Measurements from ENCODE around the gene ZNF423. TPM values are rescaled to one million over a fixed set of nuclear protein-coding genes. Genes with fewer than 3 reads are reported as not detected.

ZNF423 gene
- total RNA-seq, 1 donor from 2014 or later: 10.7 TPM

DNA sequence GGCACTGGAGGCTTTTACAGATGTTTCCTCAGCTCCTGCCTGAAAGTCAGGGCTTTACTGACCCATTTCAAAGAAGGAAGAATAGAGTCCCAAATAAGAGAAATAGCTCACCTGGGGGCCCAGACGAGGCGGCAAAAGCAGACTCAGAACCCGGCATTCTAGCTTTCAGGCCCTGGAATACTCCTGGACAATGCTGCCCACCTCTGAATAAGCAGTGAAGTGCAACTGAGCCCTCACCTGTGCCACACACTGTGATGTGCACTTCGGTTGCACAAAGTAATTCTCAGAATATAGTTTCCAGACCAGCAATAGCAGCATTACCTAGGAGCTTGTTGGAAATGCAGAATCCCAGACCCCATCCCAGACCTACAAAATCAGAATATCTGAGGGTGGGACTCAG is 54.6 kb downstream of the ZNF423 start:
- Histone ChIP-seq H3K36me3 (no peaks in the 10 kb centered on the region), H3K27ac (no peak overlapping the region), H3K4me3 (no peak overlapping the region), H3K9me3 (no peaks in the 10 kb centered on the region), H3K4me1 (no peaks in the 10 kb centered on the region), H3K27me3 (ENCODE audit: low read depth) (no peaks in the 10 kb centered on the region)
- DNase-seq (no peak), ATAC-seq (no peak)
- TF ChIP-seq, protein P1, sequence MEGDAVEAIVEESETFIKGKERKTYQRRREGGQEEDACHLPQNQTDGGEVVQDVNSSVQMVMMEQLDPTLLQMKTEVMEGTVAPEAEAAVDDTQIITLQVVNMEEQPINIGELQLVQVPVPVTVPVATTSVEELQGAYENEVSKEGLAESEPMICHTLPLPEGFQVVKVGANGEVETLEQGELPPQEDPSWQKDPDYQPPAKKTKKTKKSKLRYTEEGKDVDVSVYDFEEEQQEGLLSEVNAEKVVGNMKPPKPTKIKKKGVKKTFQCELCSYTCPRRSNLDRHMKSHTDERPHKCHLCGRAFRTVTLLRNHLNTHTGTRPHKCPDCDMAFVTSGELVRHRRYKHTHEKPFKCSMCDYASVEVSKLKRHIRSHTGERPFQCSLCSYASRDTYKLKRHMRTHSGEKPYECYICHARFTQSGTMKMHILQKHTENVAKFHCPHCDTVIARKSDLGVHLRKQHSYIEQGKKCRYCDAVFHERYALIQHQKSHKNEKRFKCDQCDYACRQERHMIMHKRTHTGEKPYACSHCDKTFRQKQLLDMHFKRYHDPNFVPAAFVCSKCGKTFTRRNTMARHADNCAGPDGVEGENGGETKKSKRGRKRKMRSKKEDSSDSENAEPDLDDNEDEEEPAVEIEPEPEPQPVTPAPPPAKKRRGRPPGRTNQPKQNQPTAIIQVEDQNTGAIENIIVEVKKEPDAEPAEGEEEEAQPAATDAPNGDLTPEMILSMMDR (IDR thresholded peaks at IDR 0.05): no peak
- intact Hi-C loops (cut with DNase I): no loop called here

DNA sequence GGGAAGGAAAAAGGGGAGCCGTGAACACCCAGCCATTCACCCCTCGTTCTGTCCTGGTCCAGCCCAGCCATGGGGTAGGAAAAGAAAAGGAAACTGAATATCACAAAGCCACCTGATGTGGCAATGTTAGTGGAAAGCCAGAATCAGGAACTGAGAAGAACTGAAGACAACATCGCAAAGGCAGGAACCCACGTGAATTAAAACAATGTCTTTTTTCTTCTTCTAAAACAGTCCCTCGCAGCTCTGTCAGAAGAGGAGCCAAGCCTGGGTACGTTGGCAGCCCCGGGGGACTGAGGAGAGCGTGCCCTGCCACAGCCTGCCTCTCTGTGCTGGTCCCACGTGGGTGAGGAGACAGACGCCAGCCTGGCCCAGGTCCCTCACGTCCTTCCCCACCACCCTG is 55.0 kb downstream of the ZNF423 start:
- H3K4me1 ChIP-seq: no peaks in the 10 kb centered on the region
- no peak overlapping the region for H3K4me3 ChIP-seq
- no peaks in the 10 kb centered on the region for H3K27me3 ChIP-seq (ENCODE audit: low read depth)
- ATAC-seq (no peak), DNase-seq (no peak)
- H3K27ac ChIP-seq: no peak overlapping the region
- TF ChIP-seq, protein P1 (IDR thresholded peaks at IDR 0.05): no peak
- intact Hi-C loops (cut with DNase I): no loop called here
- H3K9me3 ChIP-seq: no peaks in the 10 kb centered on the region
- H3K36me3 ChIP-seq: no peaks in the 10 kb centered on the region

DNA sequence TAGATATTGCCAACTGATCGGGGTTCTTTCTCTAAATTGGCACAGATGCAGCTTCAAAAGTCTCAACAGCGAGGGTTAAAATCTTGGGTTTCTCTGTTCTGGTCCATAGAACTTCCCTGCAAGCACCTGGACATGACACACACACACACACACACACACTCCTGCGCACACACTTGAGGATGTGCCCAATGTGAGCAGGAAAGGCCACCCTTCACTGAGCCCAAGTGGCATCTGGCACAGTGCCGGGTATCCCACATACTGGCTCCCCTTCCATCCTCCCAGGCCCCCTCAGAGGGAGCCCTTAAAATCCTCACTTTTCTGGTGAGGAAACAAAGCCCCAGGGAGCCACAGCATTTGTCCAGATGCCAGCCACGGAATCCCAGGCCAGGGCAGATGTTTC is 55.5 kb downstream of the ZNF423 start:
- H3K27me3 ChIP-seq (ENCODE audit: low read depth): no peaks in the 10 kb centered on the region
- H3K4me3 ChIP-seq: no peak overlapping the region
- H3K27ac ChIP-seq: no peak overlapping the region
- TF ChIP-seq, protein P1 (IDR thresholded peaks at IDR 0.05): no peak
- H3K36me3 ChIP-seq: no peaks in the 10 kb centered on the region
- H3K9me3 ChIP-seq: no peaks in the 10 kb centered on the region
- DNase-seq (no peak), ATAC-seq (no peak)
- no peaks in the 10 kb centered on the region for H3K4me1 ChIP-seq
- intact Hi-C loops (cut with DNase I): no loop called here

DNA sequence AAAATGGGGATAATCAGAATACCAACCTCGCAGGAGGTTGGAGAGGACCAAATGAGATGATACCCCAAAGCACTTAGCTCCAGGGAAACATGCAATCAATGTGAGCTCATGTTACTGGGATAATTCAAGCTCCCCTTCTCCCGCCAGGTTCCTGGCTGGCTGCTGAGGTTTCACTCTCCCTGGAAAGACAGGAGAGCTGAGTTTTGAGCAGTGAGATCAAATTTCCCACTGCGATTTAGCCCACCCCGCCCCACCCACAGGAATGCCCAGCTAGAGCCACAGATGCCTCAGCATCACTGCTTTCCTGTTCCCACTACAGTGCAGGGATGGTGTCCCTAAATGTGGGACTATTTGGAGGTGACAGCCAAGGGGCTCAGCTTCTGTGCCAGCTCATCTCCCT is 56.7 kb downstream of the ZNF423 start:
- Histone ChIP-seq H3K9me3 (no peaks in the 10 kb centered on the region), H3K27ac (no peak overlapping the region), H3K36me3 (no peaks in the 10 kb centered on the region), H3K27me3 (ENCODE audit: low read depth) (no peaks in the 10 kb centered on the region), H3K4me1 (no peaks in the 10 kb centered on the region), H3K4me3 (no peak overlapping the region)
- DNase-seq (no peak), ATAC-seq (no peak)
- intact Hi-C loops (cut with DNase I): no loop called here
- TF ChIP-seq, protein P1 (IDR thresholded peaks at IDR 0.05): no peak

DNA sequence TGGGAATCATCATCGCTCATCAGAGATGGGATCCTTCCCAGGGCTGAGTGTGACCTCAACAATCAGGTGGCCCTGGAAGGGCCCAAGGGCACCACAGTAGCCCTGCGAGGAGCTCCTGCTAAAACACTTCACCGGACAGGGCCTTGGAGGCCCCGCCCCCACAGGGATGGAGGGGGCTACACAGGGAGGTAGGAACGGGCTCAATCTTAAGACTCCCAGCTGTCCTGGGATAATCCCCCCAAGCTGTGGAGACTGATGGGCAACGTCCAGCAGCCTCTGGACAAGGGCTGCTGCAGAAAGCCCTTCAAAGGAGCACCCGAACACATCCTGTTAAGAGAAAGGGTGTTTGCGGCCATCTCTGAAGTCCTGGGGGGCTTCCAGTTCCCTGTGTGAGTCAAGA is 60.4 kb downstream of the ZNF423 start:
- TF ChIP-seq, protein P1 (IDR thresholded peaks at IDR 0.05): no peak
- Histone ChIP-seq H3K27ac (no peak overlapping the region), H3K36me3 (no peaks in the 10 kb centered on the region), H3K4me3 (no peak overlapping the region), H3K9me3 (no peaks in the 10 kb centered on the region), H3K27me3 (ENCODE audit: low read depth) (no peaks in the 10 kb centered on the region), H3K4me1 (no peaks in the 10 kb centered on the region)
- intact Hi-C loops (cut with DNase I): no loop called here
- ATAC-seq: no peak
- DNase-seq: no peak

DNA sequence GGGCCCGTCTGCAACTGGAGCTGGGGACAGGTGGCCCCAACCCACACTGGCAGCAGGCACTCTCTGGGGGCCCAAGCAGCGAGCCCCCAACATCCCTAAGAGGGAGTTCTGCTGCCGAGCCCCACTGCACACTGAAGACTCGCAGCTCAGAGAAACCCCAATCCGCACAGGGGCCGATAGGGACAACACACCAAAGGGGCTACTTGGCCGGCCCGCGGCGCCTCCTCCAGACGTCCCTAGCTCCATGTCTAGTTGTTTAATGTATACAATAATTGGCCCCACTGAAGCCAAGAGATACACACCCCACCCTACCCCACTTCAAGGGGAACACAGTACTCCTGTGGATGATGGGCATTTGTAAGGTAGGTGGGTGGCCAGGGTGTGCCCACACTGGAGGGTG is 62.7 kb downstream of the ZNF423 start:
- Histone ChIP-seq H3K4me1 (no peaks in the 10 kb centered on the region), H3K4me3 (no peak overlapping the region), H3K9me3 (no peaks in the 10 kb centered on the region), H3K27me3 (ENCODE audit: low read depth) (no peaks in the 10 kb centered on the region), H3K36me3 (no peaks in the 10 kb centered on the region), H3K27ac (no peak overlapping the region)
- TF ChIP-seq, protein P1 (IDR thresholded peaks at IDR 0.05): no peak
- no peak for DNase-seq
- ATAC-seq: no peak
- intact Hi-C loops (cut with DNase I): no loop called here
